ENCODE data around the gene ACAD11.
"Not testable (repeated sequence)": the region's sequence is repeated elsewhere in the genome, so short reads cannot be mapped to it uniquely, and the experiment has no call there.

ACAD11 gene

GRCh38 chr3:132643366-132643765 is 16.2 kb downstream of the ACAD11 start:
- FAIRE-seq, result no peak

GRCh38 chr3:132642539-132642847 is 17.1 kb downstream of the ACAD11 start:
- no peak for FAIRE-seq

- peak; percentile 98 for FAIRE-seq
These were observed 17.6 kb downstream of the ACAD11 start for GRCh38 chr3:132641837-132642538.

GRCh38 chr3:132641427-132641826 is 18.2 kb downstream of the ACAD11 start:
- not testable (repeated sequence) for FAIRE-seq

GRCh38 chr3:132638706-132639105 is 20.9 kb downstream of the ACAD11 start:
- no peak for FAIRE-seq

GRCh38 chr3:132637590-132637989 is 22.0 kb downstream of the ACAD11 start:
- FAIRE-seq, result peak; percentile 16

GRCh38 chr3:132635052-132635451 is 24.6 kb downstream of the ACAD11 start:
- no peak for FAIRE-seq

- no peak for FAIRE-seq
These were observed 29.0 kb downstream of the ACAD11 start for GRCh38 chr3:132630612-132631011.

GRCh38 chr3:132629928-132630327 is 29.7 kb downstream of the ACAD11 start:
- no peak for FAIRE-seq

GRCh38 chr3:132628157-132628556 is 31.5 kb downstream of the ACAD11 start:
- no peak for FAIRE-seq

- no peak for FAIRE-seq
These were observed 32.7 kb downstream of the ACAD11 start for GRCh38 chr3:132626955-132627354.

GRCh38 chr3:132625613-132626012 is 34.0 kb downstream of the ACAD11 start:
- FAIRE-seq, result peak; percentile 49

- no peak for FAIRE-seq
These were observed 34.8 kb downstream of the ACAD11 start for GRCh38 chr3:132624790-132625189.

- FAIRE-seq, result no peak
These were observed 36.0 kb downstream of the ACAD11 start for GRCh38 chr3:132623646-132624045.

- no peak for FAIRE-seq
These were observed 36.8 kb downstream of the ACAD11 start for GRCh38 chr3:132622761-132623160.

GRCh38 chr3:132622148-132622547 is 37.5 kb downstream of the ACAD11 start:
- no peak for FAIRE-seq

- no peak for FAIRE-seq
These were observed 42.8 kb downstream of the ACAD11 start for GRCh38 chr3:132616780-132617179.

- no peak for FAIRE-seq
These were observed 43.7 kb downstream of the ACAD11 start for GRCh38 chr3:132615881-132616280.

GRCh38 chr3:132615301-132615700 is 44.3 kb downstream of the ACAD11 start:
- FAIRE-seq, result not testable (repeated sequence)

- FAIRE-seq, result not testable (repeated sequence)
These were observed 53.0 kb downstream of the ACAD11 start for GRCh38 chr3:132606620-132607019.

- no peak for FAIRE-seq
These were observed 53.5 kb downstream of the ACAD11 start for GRCh38 chr3:132606085-132606484.

- no peak for FAIRE-seq
These were observed 54.2 kb downstream of the ACAD11 start for GRCh38 chr3:132605374-132605792.

- not testable (repeated sequence) for FAIRE-seq
These were observed 59.0 kb downstream of the ACAD11 start for GRCh38 chr3:132600614-132601013.

- FAIRE-seq, result no peak
These were observed 61.4 kb downstream of the ACAD11 start for GRCh38 chr3:132598181-132598580.

GRCh38 chr3:132597660-132598059 is 61.9 kb downstream of the ACAD11 start:
- no peak for FAIRE-seq

All from A204.1 (cell line).